ENCODE data around the gene PRKCE.
A peak's percentile ranks its signal among the peaks of the same experiment; 100 is the strongest.

PRKCE gene

DNA sequence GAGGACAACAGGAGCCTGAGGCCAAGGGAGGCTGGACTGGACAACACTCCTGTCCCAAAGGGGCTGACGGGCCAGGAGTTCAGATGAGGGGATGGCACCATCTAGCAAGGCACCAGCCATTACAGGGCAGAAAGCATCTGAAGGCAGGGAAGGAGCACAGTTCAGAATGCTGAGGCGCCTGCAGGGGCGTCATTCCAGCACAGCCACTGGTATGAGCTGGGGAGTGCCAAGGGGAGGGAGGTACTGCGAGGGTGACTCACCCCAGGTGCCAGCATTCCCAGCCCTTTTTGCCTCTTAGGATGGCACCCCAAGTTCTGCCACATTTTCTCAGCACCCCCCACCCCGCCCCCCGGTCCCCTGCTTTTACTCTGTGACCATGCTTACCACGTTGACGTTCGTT lies 515.9 kb downstream of the PRKCE start:
- no peaks in the 10 kb centered on the region for H3K27me3 ChIP-seq (replicated peaks)
- H3K27ac ChIP-seq = no peak overlapping the region
- no peak overlapping the region for H3K4me3 ChIP-seq (ENCODE audit: low read depth, low read length)
- H3K36me3 ChIP-seq (replicated peaks) = no peaks in the 10 kb centered on the region
- TF ChIP-seq, protein P1, sequence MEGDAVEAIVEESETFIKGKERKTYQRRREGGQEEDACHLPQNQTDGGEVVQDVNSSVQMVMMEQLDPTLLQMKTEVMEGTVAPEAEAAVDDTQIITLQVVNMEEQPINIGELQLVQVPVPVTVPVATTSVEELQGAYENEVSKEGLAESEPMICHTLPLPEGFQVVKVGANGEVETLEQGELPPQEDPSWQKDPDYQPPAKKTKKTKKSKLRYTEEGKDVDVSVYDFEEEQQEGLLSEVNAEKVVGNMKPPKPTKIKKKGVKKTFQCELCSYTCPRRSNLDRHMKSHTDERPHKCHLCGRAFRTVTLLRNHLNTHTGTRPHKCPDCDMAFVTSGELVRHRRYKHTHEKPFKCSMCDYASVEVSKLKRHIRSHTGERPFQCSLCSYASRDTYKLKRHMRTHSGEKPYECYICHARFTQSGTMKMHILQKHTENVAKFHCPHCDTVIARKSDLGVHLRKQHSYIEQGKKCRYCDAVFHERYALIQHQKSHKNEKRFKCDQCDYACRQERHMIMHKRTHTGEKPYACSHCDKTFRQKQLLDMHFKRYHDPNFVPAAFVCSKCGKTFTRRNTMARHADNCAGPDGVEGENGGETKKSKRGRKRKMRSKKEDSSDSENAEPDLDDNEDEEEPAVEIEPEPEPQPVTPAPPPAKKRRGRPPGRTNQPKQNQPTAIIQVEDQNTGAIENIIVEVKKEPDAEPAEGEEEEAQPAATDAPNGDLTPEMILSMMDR (IDR thresholded peaks at IDR 0.05; ENCODE audit: low read depth, low read length, missing control alignments) = no peak
- no peak for DNase-seq
- in situ Hi-C loops (cut with HindIII; ENCODE audit: low pct_ligation_motif_present, low sequenced_read_pairs) = no loop called here

DNA sequence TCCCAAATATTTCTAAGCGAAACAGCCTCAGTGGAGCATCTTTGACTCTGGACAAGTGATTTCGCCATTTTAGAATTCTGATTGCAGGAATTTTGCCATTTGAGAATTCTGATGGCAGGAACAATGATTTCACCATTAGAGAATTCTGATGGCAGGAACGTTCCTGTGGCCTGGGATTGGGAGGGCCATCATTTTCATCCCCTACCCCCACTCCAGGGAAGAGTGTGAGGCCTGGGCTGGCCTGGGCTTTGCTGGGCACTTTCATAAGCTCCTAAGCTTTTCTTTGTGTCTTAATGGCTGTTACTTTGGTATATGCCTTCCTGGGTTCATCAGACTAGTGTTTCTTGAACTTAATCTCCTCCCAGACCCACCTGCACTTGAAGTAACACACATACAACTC lies 516.4 kb downstream of the PRKCE start:
- Histone ChIP-seq H3K4me3 (ENCODE audit: low read depth, low read length) (no peak overlapping the region), H3K36me3 (replicated peaks) (no peaks in the 10 kb centered on the region), H3K27ac (no peak overlapping the region), H3K27me3 (replicated peaks) (no peaks in the 10 kb centered on the region)
- TF ChIP-seq, protein P1 (IDR thresholded peaks at IDR 0.05; ENCODE audit: low read depth, low read length, missing control alignments) = no peak
- DNase-seq = no peak
- in situ Hi-C loops (cut with HindIII; ENCODE audit: low pct_ligation_motif_present, low sequenced_read_pairs) = no loop called here

- in situ Hi-C loops (cut with HindIII; ENCODE audit: low pct_ligation_motif_present, low sequenced_read_pairs) = no loop called here
- TF ChIP-seq, protein P1 (IDR thresholded peaks at IDR 0.05; ENCODE audit: low read depth, low read length, missing control alignments) = no peak
- Histone ChIP-seq H3K36me3 (replicated peaks) (no peaks in the 10 kb centered on the region), H3K27me3 (replicated peaks) (no peaks in the 10 kb centered on the region), H3K27ac (no peak overlapping the region), H3K4me3 (ENCODE audit: low read depth, low read length) (no peak overlapping the region)
- no peak for DNase-seq
Observed at GRCh38 chr2:46169467-46169866, 518.0 kb downstream of the PRKCE start.

DNA sequence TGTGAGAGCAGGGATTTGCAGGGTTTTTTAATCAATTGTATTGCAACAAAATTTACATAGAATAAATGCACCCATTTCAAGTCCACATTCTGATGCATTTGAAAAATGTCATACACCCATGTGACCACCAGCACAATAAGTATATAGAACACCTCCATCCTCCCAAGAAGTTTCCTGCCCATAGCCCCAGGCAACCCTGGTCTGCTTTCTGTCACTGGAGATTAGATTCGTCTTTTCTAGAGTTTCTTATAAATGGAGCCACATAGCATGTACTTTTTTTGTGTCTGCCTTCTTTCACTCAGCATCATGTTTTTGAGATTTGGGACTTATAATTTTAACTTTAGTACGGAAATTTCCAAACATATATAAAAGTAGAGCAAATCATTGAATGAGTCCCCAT lies 518.6 kb downstream of the PRKCE start:
- DNase-seq = no peak
- in situ Hi-C loops (cut with HindIII; ENCODE audit: low pct_ligation_motif_present, low sequenced_read_pairs) = no loop called here
- Histone ChIP-seq H3K4me3 (ENCODE audit: low read depth, low read length) (no peak overlapping the region), H3K36me3 (replicated peaks) (no peaks in the 10 kb centered on the region), H3K27ac (no peak overlapping the region), H3K27me3 (replicated peaks) (no peaks in the 10 kb centered on the region)
- TF ChIP-seq, protein P1 (IDR thresholded peaks at IDR 0.05; ENCODE audit: low read depth, low read length, missing control alignments) = no peak

GRCh38 chr2:46170611-46171350 lies 519.3 kb downstream of the PRKCE start:
- in situ Hi-C loops (cut with HindIII; ENCODE audit: low pct_ligation_motif_present, low sequenced_read_pairs) = no loop called here
- peak overlapping the region; percentile 63 for H3K27ac ChIP-seq
- H3K36me3 ChIP-seq (replicated peaks) = no peaks in the 10 kb centered on the region
- no peak for DNase-seq
- H3K27me3 ChIP-seq (replicated peaks) = no peaks in the 10 kb centered on the region
- no peak overlapping the region for H3K4me3 ChIP-seq (ENCODE audit: low read depth, low read length)
- TF ChIP-seq, protein P1 (IDR thresholded peaks at IDR 0.05; ENCODE audit: low read depth, low read length, missing control alignments) = no peak
